ENCODE data around the gene FGF11.

DNA sequence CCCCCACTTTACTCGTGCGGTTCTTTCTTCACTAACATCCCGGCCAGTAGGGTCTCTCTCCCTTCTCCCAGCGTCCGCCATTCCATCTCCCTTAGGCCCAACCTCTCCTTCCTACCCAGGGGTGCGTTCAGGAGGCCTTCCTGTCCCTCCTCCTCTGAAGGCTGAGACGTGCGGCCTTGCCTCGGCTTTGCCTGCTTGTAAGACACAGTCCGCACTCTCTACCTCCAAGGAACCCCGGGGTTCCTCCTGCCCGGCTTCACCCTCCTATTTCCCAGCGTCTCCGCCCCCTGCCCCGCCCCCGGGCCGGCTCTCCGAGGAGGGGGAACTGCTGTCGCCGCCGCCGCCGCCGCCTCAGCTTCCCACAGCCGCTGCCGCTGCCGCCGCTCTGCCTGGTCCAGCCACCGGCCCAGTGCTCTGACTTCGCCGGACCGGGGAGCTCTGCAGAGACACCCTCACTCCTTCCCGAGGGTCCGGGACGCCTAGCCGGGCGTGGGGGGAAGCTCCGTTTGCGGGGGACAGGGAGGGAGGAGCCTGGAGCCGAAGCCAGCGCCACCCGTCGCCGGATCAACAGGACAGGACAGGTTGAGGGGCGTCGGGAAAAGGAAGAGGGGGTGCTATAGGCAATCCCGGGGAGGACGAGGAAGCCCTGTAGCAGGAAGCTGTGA lies 1.2 kb upstream of the FGF11 start:
- TF ChIP-seq, protein P1, sequence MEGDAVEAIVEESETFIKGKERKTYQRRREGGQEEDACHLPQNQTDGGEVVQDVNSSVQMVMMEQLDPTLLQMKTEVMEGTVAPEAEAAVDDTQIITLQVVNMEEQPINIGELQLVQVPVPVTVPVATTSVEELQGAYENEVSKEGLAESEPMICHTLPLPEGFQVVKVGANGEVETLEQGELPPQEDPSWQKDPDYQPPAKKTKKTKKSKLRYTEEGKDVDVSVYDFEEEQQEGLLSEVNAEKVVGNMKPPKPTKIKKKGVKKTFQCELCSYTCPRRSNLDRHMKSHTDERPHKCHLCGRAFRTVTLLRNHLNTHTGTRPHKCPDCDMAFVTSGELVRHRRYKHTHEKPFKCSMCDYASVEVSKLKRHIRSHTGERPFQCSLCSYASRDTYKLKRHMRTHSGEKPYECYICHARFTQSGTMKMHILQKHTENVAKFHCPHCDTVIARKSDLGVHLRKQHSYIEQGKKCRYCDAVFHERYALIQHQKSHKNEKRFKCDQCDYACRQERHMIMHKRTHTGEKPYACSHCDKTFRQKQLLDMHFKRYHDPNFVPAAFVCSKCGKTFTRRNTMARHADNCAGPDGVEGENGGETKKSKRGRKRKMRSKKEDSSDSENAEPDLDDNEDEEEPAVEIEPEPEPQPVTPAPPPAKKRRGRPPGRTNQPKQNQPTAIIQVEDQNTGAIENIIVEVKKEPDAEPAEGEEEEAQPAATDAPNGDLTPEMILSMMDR (conservative IDR thresholded peaks at IDR 0.05 in 1 of 2, IDR thresholded peaks at IDR 0.05 in 1 of 2; ENCODE audit: extremely low read depth in 1 of 2, insufficient read depth in 1 of 2, low read depth in 1 of 2, low read length in 2 of 2): no peak
- no peak for TF ChIP-seq EZH2 (IDR thresholded peaks at IDR 0.05; ENCODE audit: borderline replicate concordance, low read length)
